Hepatocyte (in vitro differentiated cells): ENCODE results near the gene C5orf63.

Experiments
- EZH2 ChIP-seq: fragments of 200-600 bp; sonication (generic); IDR thresholded peaks from 2 replicates; pipeline ENCODE4 v1.6.1; 2016; ENCODE audit warnings: antibody characterized with exemption, mild to moderate bottlenecking, borderline replicate concordance
- EZH2phosphoT487 ChIP-seq: fragments of 200-600 bp; sonication (generic); IDR thresholded peaks from one replicate; pipeline ENCODE4 v1.6.1; 2018; ENCODE audit warnings: antibody characterized with exemption, mild to moderate bottlenecking, low read depth, moderate library complexity; ENCODE audit not compliant: unreplicated experiment, severe bottlenecking
- TF ChIP-seq, protein P1 (sequence below): fragments of 200-600 bp; sonication (generic); IDR thresholded peaks from 2 replicates; pipeline ENCODE4 v1.5.1; 2016; ENCODE audit warnings: antibody characterized with exemption, mild to moderate bottlenecking; ENCODE audit not compliant: poor library complexity

DNA sequence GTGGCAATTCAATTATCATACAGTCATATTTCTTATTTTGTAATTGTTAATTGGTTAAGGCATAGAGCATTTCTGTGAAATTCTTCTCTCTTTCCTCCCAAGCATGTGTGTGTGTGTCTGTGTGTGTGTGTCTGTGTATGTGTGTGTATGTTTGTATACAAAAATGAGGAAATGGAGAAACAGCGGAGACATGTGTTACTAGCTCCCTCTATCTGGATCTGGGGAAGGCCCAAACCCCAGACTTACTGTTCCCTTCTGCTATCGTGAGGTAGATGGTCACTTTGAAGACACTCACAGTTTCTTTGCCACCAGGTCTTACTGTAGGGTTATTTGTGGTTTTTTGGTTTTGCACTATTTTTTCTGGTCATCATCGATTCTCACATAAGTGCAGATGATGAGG is 11.4 kb upstream of the C5orf63 start:
- TF ChIP-seq, protein P1, sequence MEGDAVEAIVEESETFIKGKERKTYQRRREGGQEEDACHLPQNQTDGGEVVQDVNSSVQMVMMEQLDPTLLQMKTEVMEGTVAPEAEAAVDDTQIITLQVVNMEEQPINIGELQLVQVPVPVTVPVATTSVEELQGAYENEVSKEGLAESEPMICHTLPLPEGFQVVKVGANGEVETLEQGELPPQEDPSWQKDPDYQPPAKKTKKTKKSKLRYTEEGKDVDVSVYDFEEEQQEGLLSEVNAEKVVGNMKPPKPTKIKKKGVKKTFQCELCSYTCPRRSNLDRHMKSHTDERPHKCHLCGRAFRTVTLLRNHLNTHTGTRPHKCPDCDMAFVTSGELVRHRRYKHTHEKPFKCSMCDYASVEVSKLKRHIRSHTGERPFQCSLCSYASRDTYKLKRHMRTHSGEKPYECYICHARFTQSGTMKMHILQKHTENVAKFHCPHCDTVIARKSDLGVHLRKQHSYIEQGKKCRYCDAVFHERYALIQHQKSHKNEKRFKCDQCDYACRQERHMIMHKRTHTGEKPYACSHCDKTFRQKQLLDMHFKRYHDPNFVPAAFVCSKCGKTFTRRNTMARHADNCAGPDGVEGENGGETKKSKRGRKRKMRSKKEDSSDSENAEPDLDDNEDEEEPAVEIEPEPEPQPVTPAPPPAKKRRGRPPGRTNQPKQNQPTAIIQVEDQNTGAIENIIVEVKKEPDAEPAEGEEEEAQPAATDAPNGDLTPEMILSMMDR = no peak
- TF ChIP-seq EZH2 (no peak), EZH2phosphoT487 (no peak)
